Transverse colon (tissue), 3 donors: ENCODE measurements around the gene GOLGA8T.
"Not testable (repeated sequence)": the region's sequence is repeated elsewhere in the genome, so short reads cannot be mapped to it uniquely, and the experiment has no call there.

Experiments
- POLR2A ChIP-seq: fragments of 450-650 bp; IDR thresholded peaks from one replicate; pipeline ENCODE4 v1.6.1; 2016; ENCODE audit warnings: antibody characterized with exemption, mild to moderate bottlenecking, moderate library complexity
- TF ChIP-seq, protein P1 (sequence below), 5 experiments: fragments of 200-600 bp in 3 of 5; fragments of 450-650 bp in 2 of 5; sonication (generic) in 3 of 5; IDR thresholded peaks; 1 replicate in 2 of 5; 2 replicates in 3 of 5; pipeline ENCODE4 v1.5.1; 2016 to 2017; ENCODE audit warnings: antibody characterized with exemption in 5 of 5, inconsistent platforms in 3 of 5, mild to moderate bottlenecking in 2 of 5, moderate library complexity in 1 of 5

DNA sequence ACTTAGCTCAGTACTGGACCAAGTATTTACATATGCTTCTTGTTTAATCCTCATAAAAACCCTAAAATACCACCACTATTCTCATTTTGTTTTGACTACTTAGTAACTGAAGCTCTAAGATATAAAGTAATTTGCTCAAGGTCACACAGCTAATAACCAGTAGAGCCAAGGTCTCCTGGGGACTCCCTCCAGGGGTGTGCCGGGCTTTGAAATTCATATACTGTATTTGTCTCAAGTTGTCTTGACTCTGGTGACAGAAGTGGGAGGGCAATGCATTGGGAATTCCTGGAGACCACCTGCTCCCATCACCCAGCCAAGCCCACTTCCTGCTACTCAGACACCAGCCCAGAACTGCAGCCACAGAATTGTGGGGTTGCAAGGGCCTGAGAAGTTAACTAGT lies 54.9 kb downstream of the GOLGA8T start:
- TF ChIP-seq, protein P1, sequence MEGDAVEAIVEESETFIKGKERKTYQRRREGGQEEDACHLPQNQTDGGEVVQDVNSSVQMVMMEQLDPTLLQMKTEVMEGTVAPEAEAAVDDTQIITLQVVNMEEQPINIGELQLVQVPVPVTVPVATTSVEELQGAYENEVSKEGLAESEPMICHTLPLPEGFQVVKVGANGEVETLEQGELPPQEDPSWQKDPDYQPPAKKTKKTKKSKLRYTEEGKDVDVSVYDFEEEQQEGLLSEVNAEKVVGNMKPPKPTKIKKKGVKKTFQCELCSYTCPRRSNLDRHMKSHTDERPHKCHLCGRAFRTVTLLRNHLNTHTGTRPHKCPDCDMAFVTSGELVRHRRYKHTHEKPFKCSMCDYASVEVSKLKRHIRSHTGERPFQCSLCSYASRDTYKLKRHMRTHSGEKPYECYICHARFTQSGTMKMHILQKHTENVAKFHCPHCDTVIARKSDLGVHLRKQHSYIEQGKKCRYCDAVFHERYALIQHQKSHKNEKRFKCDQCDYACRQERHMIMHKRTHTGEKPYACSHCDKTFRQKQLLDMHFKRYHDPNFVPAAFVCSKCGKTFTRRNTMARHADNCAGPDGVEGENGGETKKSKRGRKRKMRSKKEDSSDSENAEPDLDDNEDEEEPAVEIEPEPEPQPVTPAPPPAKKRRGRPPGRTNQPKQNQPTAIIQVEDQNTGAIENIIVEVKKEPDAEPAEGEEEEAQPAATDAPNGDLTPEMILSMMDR (IDR thresholded peaks at IDR 0.05), result not testable (repeated sequence)
- TF ChIP-seq POLR2A, result not testable (repeated sequence)
